Measurements from ENCODE around the gene KLK15. TPM values are rescaled to one million over a fixed set of nuclear protein-coding genes. Genes with fewer than 3 reads are reported as not detected.

KLK15 gene
- total RNA-seq, 1 donor from 2014 or later, result not detected

DNA sequence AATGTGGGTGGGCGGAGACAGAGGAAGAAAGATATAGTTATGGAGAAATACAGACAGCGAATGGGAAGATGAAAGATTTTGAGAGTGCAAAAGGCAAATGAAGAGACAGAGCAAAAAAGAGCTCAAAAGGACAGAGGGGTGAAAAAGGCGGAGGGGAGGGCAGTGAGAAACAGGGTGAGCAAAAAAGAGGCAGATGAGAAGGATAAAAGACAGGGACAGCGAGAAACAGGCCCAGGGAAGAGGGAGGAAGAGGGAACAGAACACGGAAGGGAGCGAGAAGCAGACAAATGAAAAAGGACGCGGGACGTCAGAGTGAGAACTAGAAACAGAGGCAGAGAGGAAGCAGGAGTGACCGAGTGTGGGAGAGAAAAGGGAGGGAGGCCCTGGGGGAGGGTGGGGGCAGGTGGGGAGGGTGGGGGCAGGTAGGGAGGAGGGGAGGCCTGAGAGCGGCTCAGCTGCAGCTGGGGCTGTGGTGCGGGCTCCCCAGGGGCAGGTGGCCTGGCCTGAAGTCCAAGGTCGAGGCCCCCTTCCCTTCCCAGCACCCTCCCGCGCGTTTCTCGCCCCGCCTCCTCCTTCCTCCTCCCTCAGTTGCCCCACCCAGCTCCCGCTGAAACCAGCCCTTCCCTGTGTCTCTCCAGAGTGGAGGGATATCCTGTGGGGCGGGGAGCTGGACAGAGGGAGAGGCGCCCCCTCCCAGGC lies 12.7 kb downstream of the KLK15 start:
- no peak for DNase-seq (ENCODE audit: low spot score)
- TF ChIP-seq, protein P1, sequence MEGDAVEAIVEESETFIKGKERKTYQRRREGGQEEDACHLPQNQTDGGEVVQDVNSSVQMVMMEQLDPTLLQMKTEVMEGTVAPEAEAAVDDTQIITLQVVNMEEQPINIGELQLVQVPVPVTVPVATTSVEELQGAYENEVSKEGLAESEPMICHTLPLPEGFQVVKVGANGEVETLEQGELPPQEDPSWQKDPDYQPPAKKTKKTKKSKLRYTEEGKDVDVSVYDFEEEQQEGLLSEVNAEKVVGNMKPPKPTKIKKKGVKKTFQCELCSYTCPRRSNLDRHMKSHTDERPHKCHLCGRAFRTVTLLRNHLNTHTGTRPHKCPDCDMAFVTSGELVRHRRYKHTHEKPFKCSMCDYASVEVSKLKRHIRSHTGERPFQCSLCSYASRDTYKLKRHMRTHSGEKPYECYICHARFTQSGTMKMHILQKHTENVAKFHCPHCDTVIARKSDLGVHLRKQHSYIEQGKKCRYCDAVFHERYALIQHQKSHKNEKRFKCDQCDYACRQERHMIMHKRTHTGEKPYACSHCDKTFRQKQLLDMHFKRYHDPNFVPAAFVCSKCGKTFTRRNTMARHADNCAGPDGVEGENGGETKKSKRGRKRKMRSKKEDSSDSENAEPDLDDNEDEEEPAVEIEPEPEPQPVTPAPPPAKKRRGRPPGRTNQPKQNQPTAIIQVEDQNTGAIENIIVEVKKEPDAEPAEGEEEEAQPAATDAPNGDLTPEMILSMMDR (IDR thresholded peaks at IDR 0.05), result no peak
- Mint-ChIP-seq H3K36me3 (ENCODE audit: low read depth) (peaks cover 1% of the 10 kb centered on the region), H3K27me3 (ENCODE audit: low read depth) (peaks cover 66% of the 10 kb centered on the region), H3K9me3 (ENCODE audit: low read depth) (no peaks in the 10 kb centered on the region), H3K27ac (ENCODE audit: unreplicated experiment) (no peak overlapping the region), H3K4me1 (ENCODE audit: low read depth) (peaks cover 13% of the 10 kb centered on the region), H3K4me3 (ENCODE audit: unreplicated experiment) (no peak overlapping the region)

DNA sequence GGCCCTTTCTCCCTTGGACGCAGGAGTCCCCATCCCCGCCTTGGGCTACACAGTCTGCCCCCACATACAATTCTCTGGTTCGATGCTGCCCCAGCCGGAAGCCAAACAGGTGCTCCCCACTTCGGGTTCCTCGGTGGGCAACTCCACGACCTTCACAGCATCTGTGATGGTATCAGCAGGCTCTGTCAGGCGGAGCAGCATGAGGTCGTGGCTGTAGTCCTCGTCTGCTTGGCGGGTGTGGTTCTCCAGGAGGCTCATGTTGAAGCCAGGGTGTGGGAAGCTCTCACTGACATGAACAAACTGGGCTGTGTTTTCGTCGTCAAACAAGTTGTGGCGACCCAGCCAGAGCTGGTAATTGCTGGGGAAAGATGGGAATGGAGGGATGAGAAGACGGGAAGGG lies 13.3 kb downstream of the KLK15 start:
- Mint-ChIP-seq H3K4me3 (ENCODE audit: unreplicated experiment) (no peak overlapping the region), H3K9me3 (ENCODE audit: low read depth) (no peaks in the 10 kb centered on the region), H3K27ac (ENCODE audit: unreplicated experiment) (no peak overlapping the region), H3K27me3 (ENCODE audit: low read depth) (peaks cover 69% of the 10 kb centered on the region), H3K36me3 (ENCODE audit: low read depth) (peaks cover 1% of the 10 kb centered on the region), H3K4me1 (ENCODE audit: low read depth) (peaks cover 13% of the 10 kb centered on the region)
- TF ChIP-seq, protein P1 (IDR thresholded peaks at IDR 0.05), result no peak
- DNase-seq (ENCODE audit: low spot score), result no peak

DNA sequence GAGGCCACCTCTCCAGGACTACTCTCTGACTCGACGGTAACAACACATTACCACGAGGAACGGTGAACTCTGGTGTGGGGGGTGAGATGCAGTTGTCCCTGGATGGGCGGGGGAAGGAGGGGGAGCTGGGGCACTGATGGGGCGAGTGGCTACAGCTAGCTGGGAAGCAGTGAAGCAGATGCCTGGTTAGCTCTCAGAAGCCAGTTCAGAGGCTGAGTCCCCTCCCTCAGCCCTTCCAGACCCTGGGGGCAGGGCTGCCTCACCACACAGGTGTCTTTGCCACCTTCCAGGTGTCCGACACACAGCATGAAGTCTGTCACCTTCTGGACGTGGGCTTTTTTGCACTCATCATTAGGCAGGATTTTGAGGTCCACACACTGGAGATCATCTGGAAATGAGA lies 13.7 kb downstream of the KLK15 start:
- peaks cover 13% of the 10 kb centered on the region for H3K4me1 Mint-ChIP-seq (ENCODE audit: low read depth)
- no peak overlapping the region for H3K4me3 Mint-ChIP-seq (ENCODE audit: unreplicated experiment)
- TF ChIP-seq, protein P1 (IDR thresholded peaks at IDR 0.05), result no peak
- DNase-seq (ENCODE audit: low spot score), result no peak
- H3K27me3 Mint-ChIP-seq (ENCODE audit: low read depth), result peaks cover 70% of the 10 kb centered on the region
- H3K27ac Mint-ChIP-seq (ENCODE audit: unreplicated experiment), result no peak overlapping the region
- H3K36me3 Mint-ChIP-seq (ENCODE audit: low read depth), result peaks cover 1% of the 10 kb centered on the region
- H3K9me3 Mint-ChIP-seq (ENCODE audit: low read depth), result no peaks in the 10 kb centered on the region

DNA sequence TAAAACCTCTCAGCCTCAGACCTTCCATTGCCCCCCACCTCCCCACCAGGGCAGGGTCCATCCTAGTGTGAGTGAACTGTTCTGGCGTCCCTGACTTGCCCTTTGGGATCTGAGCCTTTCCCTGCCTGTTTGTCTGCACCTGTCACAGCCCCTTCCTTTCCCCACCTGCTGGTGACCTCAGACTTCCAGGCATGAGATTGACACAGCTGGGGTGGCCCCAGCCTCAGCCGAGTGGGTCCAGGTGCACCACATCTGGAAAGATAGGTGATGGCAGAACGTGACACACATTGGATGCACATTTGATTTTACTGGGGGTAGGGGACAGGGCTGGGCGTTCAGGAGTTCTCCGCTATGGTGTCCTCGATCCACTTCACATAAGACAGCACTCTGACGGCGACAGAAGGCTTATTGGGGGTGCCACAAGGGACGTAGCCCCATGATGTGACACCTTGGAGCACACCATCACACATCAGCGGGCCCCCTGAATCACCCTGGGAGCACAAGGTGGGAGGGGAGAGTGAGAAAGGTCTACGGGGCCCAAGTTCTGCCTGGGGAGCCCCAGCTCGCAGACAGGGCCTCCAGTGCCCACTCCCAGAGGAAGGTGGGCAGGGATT lies 14.4 kb downstream of the KLK15 start:
- peaks cover 71% of the 10 kb centered on the region for H3K27me3 Mint-ChIP-seq (ENCODE audit: low read depth)
- H3K4me1 Mint-ChIP-seq (ENCODE audit: low read depth), result peaks cover 13% of the 10 kb centered on the region
- no peaks in the 10 kb centered on the region for H3K9me3 Mint-ChIP-seq (ENCODE audit: low read depth)
- no peak overlapping the region for H3K27ac Mint-ChIP-seq (ENCODE audit: unreplicated experiment)
- DNase-seq (ENCODE audit: low spot score), result no peak
- TF ChIP-seq, protein P1 (IDR thresholded peaks at IDR 0.05), result no peak
- peaks cover 1% of the 10 kb centered on the region for H3K36me3 Mint-ChIP-seq (ENCODE audit: low read depth)
- peak overlapping the region; percentile 16 for H3K4me3 Mint-ChIP-seq (ENCODE audit: unreplicated experiment)

DNA sequence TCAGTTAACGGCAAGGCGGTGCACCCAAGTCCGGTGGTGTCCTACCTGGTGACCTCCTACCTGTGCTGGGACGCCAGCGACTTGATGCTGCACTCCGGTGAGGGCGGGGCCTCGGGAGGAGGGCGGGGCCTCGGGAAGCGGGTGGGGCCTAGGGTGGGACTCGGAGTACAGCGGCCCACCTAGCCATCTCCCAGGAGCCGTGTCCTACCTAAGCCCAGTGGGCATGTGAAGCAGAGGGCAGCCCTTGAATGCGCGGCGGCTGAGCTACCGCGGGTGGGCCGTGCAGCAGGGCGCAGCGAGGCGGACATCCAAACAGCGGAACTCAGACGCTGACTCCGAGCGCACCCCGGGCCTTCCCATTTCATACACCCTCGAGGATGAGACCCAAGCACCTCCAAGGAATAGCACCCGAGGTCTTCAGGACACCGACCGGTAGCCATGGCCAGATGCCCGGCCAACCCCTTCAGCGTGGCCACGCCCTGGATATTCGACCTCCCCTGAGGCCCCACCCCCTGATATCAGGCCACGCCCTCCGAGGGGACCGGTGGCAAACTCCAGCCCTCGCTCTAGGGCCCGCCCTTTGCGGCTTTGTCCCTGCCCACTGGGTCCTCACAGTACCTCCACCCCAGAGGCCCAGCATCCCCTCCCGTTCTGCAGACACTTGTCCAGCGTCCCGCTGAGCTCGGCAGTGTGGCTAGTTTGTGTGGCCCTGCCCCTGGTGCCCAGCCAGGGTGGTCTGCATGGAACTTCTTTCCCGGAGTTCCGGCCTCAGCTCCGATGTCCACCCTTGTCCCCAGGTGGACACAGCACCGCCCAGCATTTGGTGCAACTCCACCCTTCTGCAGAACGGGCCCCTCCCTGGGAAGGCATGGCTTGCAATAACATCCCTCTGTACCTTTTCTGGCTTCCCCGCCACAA lies 15.2 kb downstream of the KLK15 start:
- Mint-ChIP-seq H3K27me3 (ENCODE audit: low read depth) (peaks cover 70% of the 10 kb centered on the region), H3K36me3 (ENCODE audit: low read depth) (peaks cover 1% of the 10 kb centered on the region), H3K27ac (ENCODE audit: unreplicated experiment) (no peak overlapping the region), H3K9me3 (ENCODE audit: low read depth) (no peaks in the 10 kb centered on the region), H3K4me3 (ENCODE audit: unreplicated experiment) (peak overlapping the region; percentile 63), H3K4me1 (ENCODE audit: low read depth) (peaks cover 13% of the 10 kb centered on the region)
- no peak for DNase-seq (ENCODE audit: low spot score)
- TF ChIP-seq, protein P1 (IDR thresholded peaks at IDR 0.05), result no peak

All from chondrocyte (in vitro differentiated cells).